Astrocyte of the cerebellum (primary cell): ENCODE measurements around the gene GNG12.

Source experiments
- DNase-seq: peaks from one replicate; pipeline ENCODE4 v3.0.0-alpha.2; 2011; ENCODE audit warnings: low read depth
- H3K4me3 ChIP-seq: 2 replicates; pipeline ENCODE4 v1.5.1; 2011; ENCODE audit warnings: mild to moderate bottlenecking, low read depth, low read length, moderate library complexity
- CTCF ChIP-seq: IDR thresholded peaks from 2 replicates; pipeline ENCODE4 v1.5.1; 2012; ENCODE audit warnings: low read length, low read depth, moderate library complexity, mild to moderate bottlenecking; ENCODE audit errors: missing control alignments
- in situ Hi-C: cut with HindIII; loops from 2 replicates; pipeline ENCODE4 v1.10.0; 2017; ENCODE audit warnings: low sequenced_read_pairs

The GNG12 gene

GRCh38 chr1:67683766-67684525 lies 149.3 kb downstream of the GNG12 start:
- in situ Hi-C loops, result loop anchor here (25.0 kb wide), 1 partner anchor 147 kb away; no protein-coding TSS in a partner anchor
- TF ChIP-seq CTCF, result no peak
- DNase-seq, result no peak
- H3K4me3 ChIP-seq, result peak overlapping the region; percentile 94

- in situ Hi-C loops, result loop anchor here (25.0 kb wide), 1 partner anchor 146 kb away; no protein-coding TSS in a partner anchor
- no peak for TF ChIP-seq CTCF
- peak; percentile 62 for DNase-seq
- H3K4me3 ChIP-seq, result no peak overlapping the region
These were observed 150.0 kb downstream of the GNG12 start for GRCh38 chr1:67683316-67683715.

GRCh38 chr1:67682659-67683197 lies 150.5 kb downstream of the GNG12 start:
- H3K4me3 ChIP-seq, result no peak overlapping the region
- DNase-seq, result peak; percentile 31
- in situ Hi-C loops, result loop anchor here (25.0 kb wide), 1 partner anchor 145 kb away; no protein-coding TSS in a partner anchor
- no peak for TF ChIP-seq CTCF

GRCh38 chr1:67680486-67680885 lies 152.8 kb downstream of the GNG12 start:
- no peak for TF ChIP-seq CTCF
- in situ Hi-C loops, result loop anchor here (25.0 kb wide), 1 partner anchor 143 kb away; no protein-coding TSS in a partner anchor
- no peak for DNase-seq
- H3K4me3 ChIP-seq, result no peak overlapping the region

- TF ChIP-seq CTCF, result no peak
- DNase-seq, result no peak
- in situ Hi-C loops, result loop anchor here (25.0 kb wide), 1 partner anchor 142 kb away; no protein-coding TSS in a partner anchor
- no peak overlapping the region for H3K4me3 ChIP-seq
These were observed 153.6 kb downstream of the GNG12 start for GRCh38 chr1:67679691-67680090.

GRCh38 chr1:67677930-67678329 lies 155.3 kb downstream of the GNG12 start:
- no peak for TF ChIP-seq CTCF
- in situ Hi-C loops, result loop anchor here (25.0 kb wide), 1 partner anchor 141 kb away; no protein-coding TSS in a partner anchor
- H3K4me3 ChIP-seq, result no peak overlapping the region
- no peak for DNase-seq
